HUDEP-2 (cell line): ENCODE measurements around the gene SPTY2D1.
"Not testable (repeated sequence)": the region's sequence is repeated elsewhere in the genome, so short reads cannot be mapped to it uniquely, and the experiment has no call there.

ENCODE experiments used
- DNase-seq, 76 experiments: peaks; one replicate each; lab custom pipeline; 2025; ENCODE audit not compliant: unreplicated experiment in 76 of 76; lab: John Stamatoyannopoulos, UW

SPTY2D1 gene

GRCh38 chr11:18634140-18635032, at the start of gene SPTY2D1:
SPTY2D1 (minus strand) TSS chr11:18634342; CDS start chr11:18634257, 85 bp downstream.
- peak; percentile 57 to 99 (median 96) for DNase-seq

GRCh38 chr11:18682466-18682865, 48.3 kb upstream of the SPTY2D1 start:
- DNase-seq = no peak

- not testable (repeated sequence) for DNase-seq
Measured at GRCh38 chr11:18681949-18682348, 47.8 kb upstream of the SPTY2D1 start.

GRCh38 chr11:18677560-18677959, 43.4 kb upstream of the SPTY2D1 start:
- no peak for DNase-seq

GRCh38 chr11:18676803-18677202, 42.7 kb upstream of the SPTY2D1 start:
- no peak for DNase-seq

GRCh38 chr11:18672209-18672608, 38.1 kb upstream of the SPTY2D1 start:
- not testable (repeated sequence) for DNase-seq

- DNase-seq = no peak
Measured at GRCh38 chr11:18671246-18671645, 37.1 kb upstream of the SPTY2D1 start.

- no peak for DNase-seq
Measured at GRCh38 chr11:18669711-18670110, 35.6 kb upstream of the SPTY2D1 start.

- no peak for DNase-seq
Measured at GRCh38 chr11:18669219-18669596, 35.1 kb upstream of the SPTY2D1 start.

- DNase-seq = no peak
Measured at GRCh38 chr11:18668131-18668530, 34.0 kb upstream of the SPTY2D1 start.

- not testable (repeated sequence) for DNase-seq
Measured at GRCh38 chr11:18665353-18665872, 31.3 kb upstream of the SPTY2D1 start.

GRCh38 chr11:18657673-18658072, 23.5 kb upstream of the SPTY2D1 start:
- DNase-seq = no peak

GRCh38 chr11:18650859-18651557, 16.9 kb upstream of the SPTY2D1 start:
- DNase-seq = peak in 55 of 76 experiments; percentile 1 to 78 (median 28)

- DNase-seq = no peak
Measured at GRCh38 chr11:18650353-18650752, 16.2 kb upstream of the SPTY2D1 start.

- not testable (repeated sequence) for DNase-seq
Measured at GRCh38 chr11:18643034-18643433, 8.9 kb upstream of the SPTY2D1 start.

- DNase-seq = no peak
Measured at GRCh38 chr11:18641677-18642076, 7.5 kb upstream of the SPTY2D1 start.

GRCh38 chr11:18633256-18634139, 644 bp downstream of the SPTY2D1 start:
- peak in 1 of 76 experiments; percentile 26 for DNase-seq

- no peak for DNase-seq
Measured at GRCh38 chr11:18632841-18633240, 1.3 kb downstream of the SPTY2D1 start.

- no peak for DNase-seq
Measured at GRCh38 chr11:18624161-18624560, 10.0 kb downstream of the SPTY2D1 start.

- DNase-seq = no peak
Measured at GRCh38 chr11:18623707-18624106, 10.4 kb downstream of the SPTY2D1 start.
